ENCODE measurements around the gene RELN. TPM values are rescaled to one million over a fixed set of nuclear protein-coding genes. Genes with fewer than 3 reads are reported as not detected.
"Not testable (repeated sequence)": the region's sequence is repeated elsewhere in the genome, so short reads cannot be mapped to it uniquely, and the experiment has no call there.

RELN gene
- total RNA-seq, 2 donors from 2014 or later = 3.9 to 8.5 TPM

- not testable (repeated sequence) for H3K27ac Mint-ChIP-seq; H3K4me1 Mint-ChIP-seq; H3K9ac ChIP-seq (ENCODE audit: extremely low read depth, low read length, poor library complexity, severe bottlenecking); DNase-seq; H3K27ac ChIP-seq (ENCODE audit: low read depth, low read length); H3K4me1 ChIP-seq (ENCODE audit: control insufficient read depth, insufficient read depth, low read length); H3K27me3 Mint-ChIP-seq (ENCODE audit: insufficient read depth); H3K36me3 ChIP-seq (ENCODE audit: control insufficient read depth, insufficient read depth, low read length); H3K9me3 Mint-ChIP-seq; H3K27me3 ChIP-seq (ENCODE audit: control insufficient read depth, insufficient read depth, low read length, poor library complexity, severe bottlenecking); H3K36me3 Mint-ChIP-seq (ENCODE audit: low read depth); H3K4me3 Mint-ChIP-seq; H3K9me3 ChIP-seq (ENCODE audit: control insufficient read depth, low read length); H3K4me3 ChIP-seq (ENCODE audit: low read length)
- WGBS, 2 experiments (ENCODE audit: insufficient coverage in 1 of 2, insufficient read length in 1 of 2) = 67 to 99% methylated on average over 1 to 2 of the region's 2 CpGs
These were observed 208.9 kb downstream of the RELN start for GRCh38 chr7:103780561-103780960.

GRCh38 chr7:103777440-103777839 is 212.0 kb downstream of the RELN start:
- no peak for DNase-seq
- H3K9ac ChIP-seq (ENCODE audit: extremely low read depth, low read length, poor library complexity, severe bottlenecking) = no peak overlapping the region
- H3K4me3 ChIP-seq (ENCODE audit: low read length) = no peak overlapping the region
- Mint-ChIP-seq H3K27ac (no peak overlapping the region), H3K4me1 (peaks cover 5% of the 10 kb centered on the region), H3K36me3 (ENCODE audit: low read depth) (no peaks in the 10 kb centered on the region), H3K27me3 (ENCODE audit: insufficient read depth) (no peaks in the 10 kb centered on the region), H3K4me3 (no peak overlapping the region), H3K9me3 (peaks cover 3% of the 10 kb centered on the region)
- 77 to 81% methylated on average over 5 to 6 of the region's 6 CpGs for WGBS, 2 experiments (ENCODE audit: insufficient coverage in 1 of 2, insufficient read length in 1 of 2)
- no peak overlapping the region for H3K27ac ChIP-seq (ENCODE audit: low read depth, low read length)
- H3K9me3 ChIP-seq (ENCODE audit: control insufficient read depth, low read length) = no peaks in the 10 kb centered on the region
- no peaks in the 10 kb centered on the region for H3K27me3 ChIP-seq (ENCODE audit: control insufficient read depth, insufficient read depth, low read length, poor library complexity, severe bottlenecking)
- H3K36me3 ChIP-seq (ENCODE audit: control insufficient read depth, insufficient read depth, low read length) = no peaks in the 10 kb centered on the region
- TF ChIP-seq, protein P1, sequence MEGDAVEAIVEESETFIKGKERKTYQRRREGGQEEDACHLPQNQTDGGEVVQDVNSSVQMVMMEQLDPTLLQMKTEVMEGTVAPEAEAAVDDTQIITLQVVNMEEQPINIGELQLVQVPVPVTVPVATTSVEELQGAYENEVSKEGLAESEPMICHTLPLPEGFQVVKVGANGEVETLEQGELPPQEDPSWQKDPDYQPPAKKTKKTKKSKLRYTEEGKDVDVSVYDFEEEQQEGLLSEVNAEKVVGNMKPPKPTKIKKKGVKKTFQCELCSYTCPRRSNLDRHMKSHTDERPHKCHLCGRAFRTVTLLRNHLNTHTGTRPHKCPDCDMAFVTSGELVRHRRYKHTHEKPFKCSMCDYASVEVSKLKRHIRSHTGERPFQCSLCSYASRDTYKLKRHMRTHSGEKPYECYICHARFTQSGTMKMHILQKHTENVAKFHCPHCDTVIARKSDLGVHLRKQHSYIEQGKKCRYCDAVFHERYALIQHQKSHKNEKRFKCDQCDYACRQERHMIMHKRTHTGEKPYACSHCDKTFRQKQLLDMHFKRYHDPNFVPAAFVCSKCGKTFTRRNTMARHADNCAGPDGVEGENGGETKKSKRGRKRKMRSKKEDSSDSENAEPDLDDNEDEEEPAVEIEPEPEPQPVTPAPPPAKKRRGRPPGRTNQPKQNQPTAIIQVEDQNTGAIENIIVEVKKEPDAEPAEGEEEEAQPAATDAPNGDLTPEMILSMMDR (conservative IDR thresholded peaks at IDR 0.05) = no peak
- no peaks in the 10 kb centered on the region for H3K4me1 ChIP-seq (ENCODE audit: control insufficient read depth, insufficient read depth, low read length)

DNA sequence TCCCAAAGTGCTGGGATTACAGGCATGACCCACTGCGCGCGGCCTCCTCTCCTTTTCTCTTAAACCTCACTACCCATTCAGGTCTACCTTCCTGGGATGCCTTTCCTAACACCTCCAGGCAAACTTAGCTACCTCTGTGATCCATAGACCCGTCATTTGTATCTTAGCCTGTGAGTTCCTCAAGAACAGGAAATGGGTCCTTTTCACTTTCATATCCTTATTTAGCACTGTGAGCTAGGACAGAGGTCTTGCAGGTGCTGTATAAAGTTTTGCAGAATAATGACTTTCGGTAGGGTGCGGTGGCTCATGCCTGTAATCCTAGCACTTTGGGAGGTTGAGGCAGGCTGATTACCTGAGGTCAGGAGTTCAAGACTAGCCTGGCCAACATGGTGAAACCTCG is 215.7 kb downstream of the RELN start:
- WGBS, 2 experiments (ENCODE audit: insufficient coverage in 1 of 2, insufficient read length in 1 of 2) = 90 to 94% methylated on average over 5 to 7 of the region's 7 CpGs
- no peaks in the 10 kb centered on the region for H3K9me3 ChIP-seq (ENCODE audit: control insufficient read depth, low read length)
- Mint-ChIP-seq H3K4me3 (no peak overlapping the region), H3K36me3 (ENCODE audit: low read depth) (no peaks in the 10 kb centered on the region), H3K27ac (no peak overlapping the region), H3K27me3 (ENCODE audit: insufficient read depth) (no peaks in the 10 kb centered on the region), H3K4me1 (peaks cover 20% of the 10 kb centered on the region), H3K9me3 (no peaks in the 10 kb centered on the region)
- TF ChIP-seq, protein P1 (conservative IDR thresholded peaks at IDR 0.05) = no peak
- no peak overlapping the region for H3K4me3 ChIP-seq (ENCODE audit: low read length)
- H3K4me1 ChIP-seq (ENCODE audit: control insufficient read depth, insufficient read depth, low read length) = no peaks in the 10 kb centered on the region
- H3K9ac ChIP-seq (ENCODE audit: extremely low read depth, low read length, poor library complexity, severe bottlenecking) = no peak overlapping the region
- no peak overlapping the region for H3K27ac ChIP-seq (ENCODE audit: low read depth, low read length)
- H3K27me3 ChIP-seq (ENCODE audit: control insufficient read depth, insufficient read depth, low read length, poor library complexity, severe bottlenecking) = no peaks in the 10 kb centered on the region
- H3K36me3 ChIP-seq (ENCODE audit: control insufficient read depth, insufficient read depth, low read length) = no peaks in the 10 kb centered on the region
- DNase-seq = no peak

GRCh38 chr7:103772171-103772773 is 217.2 kb downstream of the RELN start:
- H3K36me3 ChIP-seq (ENCODE audit: control insufficient read depth, insufficient read depth, low read length) = no peaks in the 10 kb centered on the region
- H3K27ac ChIP-seq (ENCODE audit: low read depth, low read length) = no peak overlapping the region
- no peaks in the 10 kb centered on the region for H3K4me1 ChIP-seq (ENCODE audit: control insufficient read depth, insufficient read depth, low read length)
- H3K4me3 Mint-ChIP-seq = no peak overlapping the region
- no peak overlapping the region for H3K4me3 ChIP-seq (ENCODE audit: low read length)
- H3K36me3 Mint-ChIP-seq (ENCODE audit: low read depth) = no peaks in the 10 kb centered on the region
- no peak for DNase-seq
- no peaks in the 10 kb centered on the region for H3K27me3 ChIP-seq (ENCODE audit: control insufficient read depth, insufficient read depth, low read length, poor library complexity, severe bottlenecking)
- no peaks in the 10 kb centered on the region for H3K9me3 ChIP-seq (ENCODE audit: control insufficient read depth, low read length)
- H3K4me1 Mint-ChIP-seq = peaks cover 18% of the 10 kb centered on the region
- no peaks in the 10 kb centered on the region for H3K27me3 Mint-ChIP-seq (ENCODE audit: insufficient read depth)
- WGBS, 2 experiments (ENCODE audit: insufficient coverage in 1 of 2, insufficient read length in 1 of 2) = 67 to 75% methylated on average over 2 of the region's 2 CpGs
- TF ChIP-seq, protein P1 (conservative IDR thresholded peaks at IDR 0.05) = no peak
- no peak overlapping the region for H3K9ac ChIP-seq (ENCODE audit: extremely low read depth, low read length, poor library complexity, severe bottlenecking)
- no peaks in the 10 kb centered on the region for H3K9me3 Mint-ChIP-seq
- H3K27ac Mint-ChIP-seq = no peak overlapping the region

Measured in endodermal cell (in vitro differentiated cells).